Type B pancreatic cell (in vitro differentiated cells): ENCODE measurements around the gene FKBP3. TPM values are rescaled to one million over a fixed set of nuclear protein-coding genes. Genes with fewer than 3 reads are reported as not detected.
A peak's percentile ranks its signal among the peaks of the same experiment; 100 is the strongest.

Experiments used
- DNase-seq: peaks from one replicate; pipeline ENCODE4 v3.0.0; 2021; ENCODE audit warnings: mixed read lengths; ENCODE audit not compliant: unreplicated experiment; ENCODE audit errors: extremely low spot score
- H3K27ac Mint-ChIP-seq: 2 replicates; pipeline ENCODE4 v1.8.0; 2021; ENCODE audit warnings: mild to moderate bottlenecking, mixed read lengths
- H3K27me3 Mint-ChIP-seq: 2 replicates; pipeline ENCODE4 v1.8.0; 2021; ENCODE audit warnings: mixed read lengths
- H3K36me3 Mint-ChIP-seq: 2 replicates; pipeline ENCODE4 v1.8.0; 2021; ENCODE audit warnings: mixed read lengths
- H3K4me1 Mint-ChIP-seq: one replicate; pipeline ENCODE4 v1.8.0; 2021; ENCODE audit warnings: mixed read lengths; ENCODE audit not compliant: unreplicated experiment
- H3K4me3 Mint-ChIP-seq: 2 replicates; pipeline ENCODE4 v1.8.0; 2021; ENCODE audit warnings: mild to moderate bottlenecking, mixed read lengths
- H3K9me3 Mint-ChIP-seq: 2 replicates; pipeline ENCODE4 v1.8.0; 2021; ENCODE audit warnings: mixed read lengths
- CTCF ChIP-seq: fragments of 200-600 bp; sonication (generic); conservative IDR thresholded peaks from 2 replicates; pipeline ENCODE4 v1.5.0; 2021; ENCODE audit warnings: antibody characterized with exemption, mild to moderate bottlenecking
- total RNA-seq: library from RNA; stranded (reverse); gene quantifications from 2 replicates; pipeline ENCODE4 v1.2.1, GENCODE V29; 2021; ENCODE audit warnings: low replicate concordance

FKBP3 gene
- total RNA-seq, 1 donor from 2014 or later: 96.9 TPM

GRCh38 chr14:45095143-45095542 is 39.1 kb downstream of the FKBP3 start:
- Mint-ChIP-seq H3K36me3 (peaks cover 32% of the 10 kb centered on the region), H3K9me3 (no peaks in the 10 kb centered on the region), H3K27me3 (no peaks in the 10 kb centered on the region), H3K4me3 (no peak overlapping the region), H3K27ac (no peak overlapping the region), H3K4me1 (no peaks in the 10 kb centered on the region)
- no peak for DNase-seq
- no peak for TF ChIP-seq CTCF

GRCh38 chr14:45094275-45094674 is 40.0 kb downstream of the FKBP3 start:
- H3K4me3 Mint-ChIP-seq: no peak overlapping the region
- no peaks in the 10 kb centered on the region for H3K9me3 Mint-ChIP-seq
- H3K27ac Mint-ChIP-seq: no peak overlapping the region
- peaks cover 32% of the 10 kb centered on the region for H3K36me3 Mint-ChIP-seq
- DNase-seq: no peak
- TF ChIP-seq CTCF: no peak
- H3K27me3 Mint-ChIP-seq: no peaks in the 10 kb centered on the region
- no peaks in the 10 kb centered on the region for H3K4me1 Mint-ChIP-seq

DNA sequence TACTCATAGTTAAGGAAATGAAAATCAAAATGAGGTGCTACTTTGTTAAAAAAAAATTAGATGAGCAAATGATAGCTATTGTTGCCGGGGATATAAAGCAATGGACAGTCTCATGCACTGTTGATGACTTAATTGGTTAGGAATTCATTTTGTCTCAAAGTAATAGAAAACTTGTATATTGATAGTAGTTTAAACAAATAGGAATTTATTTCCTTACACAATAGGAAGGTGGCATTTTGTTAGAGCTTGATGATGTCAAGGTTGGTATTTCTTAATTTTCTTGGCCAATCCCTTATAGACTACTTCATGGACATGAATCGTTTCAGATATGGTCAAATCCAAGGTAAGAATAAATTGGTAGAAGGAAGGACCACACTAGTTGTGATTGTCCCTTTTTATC is 42.6 kb downstream of the FKBP3 start:
- Mint-ChIP-seq H3K4me1 (peaks cover 14% of the 10 kb centered on the region), H3K4me3 (no peak overlapping the region), H3K9me3 (no peaks in the 10 kb centered on the region), H3K27ac (no peak overlapping the region), H3K27me3 (no peaks in the 10 kb centered on the region), H3K36me3 (peaks cover 15% of the 10 kb centered on the region)
- no peak for TF ChIP-seq CTCF
- DNase-seq: no peak

- Mint-ChIP-seq H3K4me3 (no peak overlapping the region), H3K27ac (no peak overlapping the region), H3K4me1 (peaks cover 25% of the 10 kb centered on the region), H3K9me3 (no peaks in the 10 kb centered on the region), H3K36me3 (peaks cover 14% of the 10 kb centered on the region), H3K27me3 (no peaks in the 10 kb centered on the region)
- TF ChIP-seq CTCF: no peak
- no peak for DNase-seq
These were observed 44.5 kb downstream of the FKBP3 start for GRCh38 chr14:45089813-45090212.

DNA sequence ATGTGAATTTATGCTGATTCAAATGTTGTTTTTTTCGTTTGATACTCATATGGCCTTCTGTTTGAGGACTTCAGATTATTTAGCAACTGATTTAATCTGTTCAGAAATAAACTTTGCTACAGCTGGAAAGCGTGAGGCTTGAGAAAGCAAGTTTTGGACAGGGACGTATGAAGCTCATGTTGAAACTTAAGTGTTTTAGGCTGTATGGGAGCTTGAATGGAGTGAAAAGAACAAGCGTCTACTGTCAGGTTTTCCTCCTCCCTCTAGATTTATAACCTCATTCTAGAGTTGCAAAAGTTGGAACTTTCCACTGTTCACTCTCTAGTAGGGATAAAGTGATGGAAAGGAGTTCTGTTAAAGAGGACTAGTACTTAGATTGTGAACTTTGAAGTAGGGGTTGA is 49.3 kb downstream of the FKBP3 start:
- H3K4me1 Mint-ChIP-seq: peaks cover 31% of the 10 kb centered on the region
- no peaks in the 10 kb centered on the region for H3K9me3 Mint-ChIP-seq
- H3K27ac Mint-ChIP-seq: peak overlapping the region; percentile 95
- H3K4me3 Mint-ChIP-seq: peak overlapping the region; percentile 99
- no peaks in the 10 kb centered on the region for H3K27me3 Mint-ChIP-seq
- DNase-seq: no peak
- no peak for TF ChIP-seq CTCF
- peaks cover 4% of the 10 kb centered on the region for H3K36me3 Mint-ChIP-seq
